Measurements from ENCODE around the gene CACNB1. TPM values are rescaled to one million over a fixed set of nuclear protein-coding genes. Genes with fewer than 3 reads are reported as not detected.

CACNB1 gene
- total RNA-seq, 1 experiment from 2014 or later, result 44.1 TPM

- Mint-ChIP-seq H3K27ac (ENCODE audit: unreplicated experiment) (peak overlapping the region; percentile 99), H3K9me3 (ENCODE audit: low read depth, unreplicated experiment) (no peaks in the 10 kb centered on the region), H3K36me3 (ENCODE audit: insufficient read depth, unreplicated experiment) (peaks cover 77% of the 10 kb centered on the region), H3K27me3 (ENCODE audit: unreplicated experiment) (no peaks in the 10 kb centered on the region), H3K4me1 (ENCODE audit: low read depth, unreplicated experiment) (peaks cover 41% of the 10 kb centered on the region), H3K4me3 (ENCODE audit: low read depth, unreplicated experiment) (peak overlapping the region; percentile 86)
- TF ChIP-seq CTCF (IDR thresholded peaks at IDR 0.05; ENCODE audit: unreplicated experiment), result no peak
- DNase-seq, result no peak
- intact Hi-C loops (cut with micrococcal nuclease; ENCODE audit: unreplicated experiment), result no loop called here
- CTCF ChIA-PET, result interaction anchor here (0.6 to 2.9 kb wide), 2 partner anchors 33 to 187 kb away, joined by 10 to 27 read pairs; no protein-coding TSS in a partner anchor
- BruUV-seq (replicated peaks), result no TSS peak
Measured at GRCh38 chr17:39198186-39198566, 707 bp upstream of the CACNB1 start.

- Mint-ChIP-seq H3K27ac (ENCODE audit: unreplicated experiment) (no peak overlapping the region), H3K9me3 (ENCODE audit: low read depth, unreplicated experiment) (no peaks in the 10 kb centered on the region), H3K4me3 (ENCODE audit: low read depth, unreplicated experiment) (peak overlapping the region; percentile 86), H3K36me3 (ENCODE audit: insufficient read depth, unreplicated experiment) (peaks cover 64% of the 10 kb centered on the region), H3K4me1 (ENCODE audit: low read depth, unreplicated experiment) (peaks cover 30% of the 10 kb centered on the region), H3K27me3 (ENCODE audit: unreplicated experiment) (no peaks in the 10 kb centered on the region)
- CTCF ChIA-PET, result interaction anchor here (0.6 to 2.9 kb wide), 12 partner anchors 10 to 616 kb away, joined by 3 to 27 read pairs (median 4); no protein-coding TSS in a partner anchor
- DNase-seq, result peak; percentile 87
- TF ChIP-seq CTCF (IDR thresholded peaks at IDR 0.05; ENCODE audit: unreplicated experiment), result peak; percentile 18
- no TSS peak for BruUV-seq (replicated peaks)
- intact Hi-C loops (cut with micrococcal nuclease; ENCODE audit: unreplicated experiment), result loop anchor here (1.0 kb wide), 1 partner anchor 214 kb away; no protein-coding TSS in a partner anchor
Measured at GRCh38 chr17:39196808-39197291, 619 bp downstream of the CACNB1 start.

- TF ChIP-seq CTCF (IDR thresholded peaks at IDR 0.05; ENCODE audit: unreplicated experiment), result no peak
- no peak for DNase-seq
- H3K27me3 Mint-ChIP-seq (ENCODE audit: unreplicated experiment), result no peaks in the 10 kb centered on the region
- no peaks in the 10 kb centered on the region for H3K9me3 Mint-ChIP-seq (ENCODE audit: low read depth, unreplicated experiment)
- intact Hi-C loops (cut with micrococcal nuclease; ENCODE audit: unreplicated experiment), result no loop called here
- H3K27ac Mint-ChIP-seq (ENCODE audit: unreplicated experiment), result no peak overlapping the region
- H3K4me3 Mint-ChIP-seq (ENCODE audit: low read depth, unreplicated experiment), result peak overlapping the region; percentile 86
- H3K4me1 Mint-ChIP-seq (ENCODE audit: low read depth, unreplicated experiment), result peaks cover 27% of the 10 kb centered on the region
- CTCF ChIA-PET, result interaction anchor here (0.5 to 4.0 kb wide), 14 partner anchors 10 to 616 kb away, joined by 3 to 27 read pairs (median 4); no protein-coding TSS in a partner anchor
- H3K36me3 Mint-ChIP-seq (ENCODE audit: insufficient read depth, unreplicated experiment), result peaks cover 58% of the 10 kb centered on the region
- BruUV-seq (replicated peaks), result no TSS peak
Measured at GRCh38 chr17:39196241-39196807, 1.1 kb downstream of the CACNB1 start.

GRCh38 chr17:39195568-39196160, 1.8 kb downstream of the CACNB1 start:
- peak overlapping the region; percentile 86 for H3K4me3 Mint-ChIP-seq (ENCODE audit: low read depth, unreplicated experiment)
- H3K27me3 Mint-ChIP-seq (ENCODE audit: unreplicated experiment), result no peaks in the 10 kb centered on the region
- BruUV-seq (replicated peaks), result no TSS peak
- H3K27ac Mint-ChIP-seq (ENCODE audit: unreplicated experiment), result no peak overlapping the region
- H3K9me3 Mint-ChIP-seq (ENCODE audit: low read depth, unreplicated experiment), result no peaks in the 10 kb centered on the region
- peaks cover 52% of the 10 kb centered on the region for H3K36me3 Mint-ChIP-seq (ENCODE audit: insufficient read depth, unreplicated experiment)
- intact Hi-C loops (cut with micrococcal nuclease; ENCODE audit: unreplicated experiment), result no loop called here
- no peak for DNase-seq
- H3K4me1 Mint-ChIP-seq (ENCODE audit: low read depth, unreplicated experiment), result peaks cover 22% of the 10 kb centered on the region
- TF ChIP-seq CTCF (IDR thresholded peaks at IDR 0.05; ENCODE audit: unreplicated experiment), result peak; percentile 26
- CTCF ChIA-PET, result interaction anchor here (0.5 to 4.0 kb wide), 11 partner anchors 9 to 150 kb away, joined by 3 to 26 read pairs (median 4); no protein-coding TSS in a partner anchor

Measured in Calu3 (cell line).